GM18907 (cell line): ENCODE data around the gene SRD5A1.

Experiments
- ATAC-seq: cut with Tn5 transposase; IDR thresholded peaks from one replicate; pipeline ENCODE4 v1.9.1; 2021; ENCODE audit warnings: mild to moderate bottlenecking, moderate library complexity; ENCODE audit not compliant: unreplicated experiment

The SRD5A1 gene, protein sequence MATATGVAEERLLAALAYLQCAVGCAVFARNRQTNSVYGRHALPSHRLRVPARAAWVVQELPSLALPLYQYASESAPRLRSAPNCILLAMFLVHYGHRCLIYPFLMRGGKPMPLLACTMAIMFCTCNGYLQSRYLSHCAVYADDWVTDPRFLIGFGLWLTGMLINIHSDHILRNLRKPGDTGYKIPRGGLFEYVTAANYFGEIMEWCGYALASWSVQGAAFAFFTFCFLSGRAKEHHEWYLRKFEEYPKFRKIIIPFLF

DNA sequence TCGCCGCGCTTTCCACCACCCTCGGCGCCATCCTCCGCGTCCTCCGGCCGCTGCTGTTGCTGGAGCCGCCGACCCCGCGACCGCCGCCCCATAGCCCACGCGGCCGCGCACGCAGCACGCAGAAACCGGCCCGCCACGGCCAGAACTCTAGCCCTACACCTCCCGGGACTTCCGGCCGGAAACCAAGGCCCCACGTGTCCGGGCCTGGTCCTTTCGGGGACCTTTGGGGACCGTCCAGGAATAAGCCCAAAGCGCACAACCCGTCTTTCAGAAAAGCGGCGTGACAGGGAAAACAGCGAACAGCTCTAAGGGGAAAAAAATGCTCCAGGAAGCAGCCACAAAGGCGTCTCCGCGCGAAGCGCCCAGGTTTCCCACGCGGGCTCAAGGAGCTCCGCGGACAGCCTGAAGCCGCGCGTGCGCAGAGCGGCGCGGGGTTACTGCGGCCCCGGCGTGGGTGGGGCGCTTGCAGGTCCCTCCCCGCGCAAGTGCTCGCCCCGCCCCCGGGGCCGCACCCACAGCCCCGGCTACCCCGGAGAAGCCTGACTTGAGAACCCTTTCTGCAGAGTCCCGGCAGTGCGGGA, at the start of gene SRD5A1, which contains the start of gene NSUN2:
Gene SRD5A1, plus strand, starts transcription at position 553 of the 581 bp plus-strand sequence. CDS start 137 bp downstream, outside the sequence.
Gene NSUN2, minus strand, starts transcription at position 157 of the 581 bp plus-strand sequence. Its CDS starts 65 bp downstream, at position 92.
- ATAC-seq, result peak; percentile 92

DNA sequence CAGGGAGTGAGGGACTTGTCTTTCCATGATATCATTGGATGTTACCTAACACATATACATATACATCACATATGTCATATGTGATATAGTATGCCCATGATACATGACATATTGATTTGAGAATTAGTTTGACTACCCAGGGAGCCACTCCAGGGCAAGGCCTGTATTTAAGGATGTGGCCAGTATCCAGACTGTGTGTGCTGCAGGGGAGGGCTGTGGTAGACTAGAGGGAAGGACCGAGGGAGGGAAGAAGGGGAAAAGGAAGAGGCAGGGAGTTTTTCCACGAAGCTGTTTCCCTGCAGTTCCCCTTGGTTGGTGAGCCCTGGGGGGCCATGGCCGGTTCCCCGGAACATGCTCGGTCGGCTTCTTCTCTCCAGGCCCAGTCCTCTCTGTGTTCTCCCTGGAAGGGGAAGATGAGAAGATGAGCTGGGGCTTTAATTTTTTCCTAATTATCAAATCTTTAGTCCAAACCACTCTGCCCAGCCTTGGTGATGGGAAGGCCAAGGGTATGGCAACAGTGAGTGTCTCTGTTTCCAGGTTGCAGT, 49.1 kb upstream of the SRD5A1 start:
- ATAC-seq, result no peak

DNA sequence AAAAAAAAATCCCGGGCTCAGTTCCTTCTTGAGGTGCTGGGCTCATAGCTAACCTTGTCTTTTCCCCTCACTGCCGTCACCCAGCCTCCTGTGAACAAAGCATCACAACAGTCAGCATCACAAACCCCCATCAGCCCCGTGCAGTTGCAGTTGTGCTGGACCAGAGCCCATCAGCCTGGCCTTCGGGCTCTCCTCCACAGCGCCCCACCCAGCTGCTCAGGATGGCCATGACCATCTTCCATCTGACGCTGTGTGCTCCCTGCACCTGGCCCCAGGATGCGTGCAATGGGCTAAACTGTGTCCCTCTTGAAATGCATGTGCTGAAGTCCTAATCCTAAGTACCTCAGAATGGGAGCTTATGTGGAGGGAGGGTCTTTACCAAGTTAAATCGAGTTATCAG, 48.5 kb upstream of the SRD5A1 start:
- no peak for ATAC-seq

DNA sequence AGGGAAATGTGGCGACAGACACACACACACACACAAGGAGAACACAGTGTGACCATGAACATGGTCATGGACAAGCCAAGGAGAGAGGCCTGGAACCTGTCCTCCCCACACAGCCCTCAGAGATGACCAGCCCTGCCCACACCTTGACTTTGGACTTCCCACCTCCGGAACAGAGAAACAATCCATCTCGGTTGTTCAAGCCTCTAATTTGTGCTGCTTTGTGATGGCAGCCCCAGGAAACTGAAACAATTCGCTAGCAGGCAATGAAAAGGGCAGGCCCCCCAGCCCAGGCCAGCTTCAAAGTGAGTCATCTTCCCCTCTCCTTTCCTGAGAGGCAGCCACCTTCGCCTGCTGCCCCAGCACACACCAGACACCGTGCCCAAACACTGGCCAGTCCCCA, 48.1 kb upstream of the SRD5A1 start:
- ATAC-seq, result no peak

DNA sequence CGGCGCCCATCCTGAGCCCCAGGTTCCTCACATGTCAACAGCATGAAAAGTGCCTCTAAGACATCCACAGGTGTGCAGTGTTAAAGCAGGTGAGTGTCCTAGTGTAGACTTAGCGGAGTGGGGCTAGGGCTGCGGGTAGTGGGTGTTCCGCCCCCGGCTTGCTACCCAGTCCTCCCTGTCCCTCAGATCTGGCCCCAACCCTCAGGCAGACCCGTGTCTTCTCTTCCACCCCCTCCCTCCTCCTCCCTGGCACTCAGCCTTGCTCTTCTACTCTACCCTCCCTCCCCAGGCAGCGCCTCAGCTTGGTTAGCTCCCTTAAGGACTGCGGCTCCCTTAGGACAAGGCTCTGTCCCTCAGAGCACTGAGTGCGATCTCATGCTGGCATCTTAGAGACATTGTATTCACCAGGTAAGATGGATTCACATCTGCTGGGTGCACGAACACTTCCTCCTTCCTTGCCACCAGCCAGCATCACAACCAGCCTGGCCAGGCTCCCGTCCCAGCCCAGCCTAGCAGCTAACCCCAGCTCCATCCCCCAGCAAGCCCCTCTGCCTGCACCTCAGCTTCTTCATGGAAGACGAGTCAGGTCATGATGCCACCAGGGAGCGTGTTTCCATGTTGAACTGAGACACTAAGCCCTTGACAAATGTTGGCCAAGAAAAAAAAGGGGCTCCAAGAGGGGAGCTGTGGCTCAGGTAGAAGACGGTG, 47.1 kb upstream of the SRD5A1 start:
- ATAC-seq, result no peak

DNA sequence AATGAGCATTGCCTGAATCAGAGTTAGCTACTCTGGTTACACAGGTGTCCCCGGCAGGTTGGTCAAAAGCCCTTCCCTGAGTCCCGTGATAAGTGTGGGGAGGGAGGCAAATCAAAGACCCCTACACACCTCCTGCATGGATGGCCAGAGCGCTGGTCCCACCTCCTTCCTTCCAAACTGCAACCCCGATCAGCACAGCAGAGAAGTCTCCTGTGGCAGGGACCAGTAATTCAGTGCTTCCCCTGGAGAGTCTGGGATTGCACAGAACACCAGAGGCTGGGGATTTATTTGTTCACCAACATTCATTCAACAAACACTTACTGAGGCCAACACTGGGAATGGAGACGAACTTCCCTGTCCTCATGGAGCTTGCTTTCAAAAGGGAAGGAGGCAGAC, 46.6 kb upstream of the SRD5A1 start:
- ATAC-seq, result no peak

DNA sequence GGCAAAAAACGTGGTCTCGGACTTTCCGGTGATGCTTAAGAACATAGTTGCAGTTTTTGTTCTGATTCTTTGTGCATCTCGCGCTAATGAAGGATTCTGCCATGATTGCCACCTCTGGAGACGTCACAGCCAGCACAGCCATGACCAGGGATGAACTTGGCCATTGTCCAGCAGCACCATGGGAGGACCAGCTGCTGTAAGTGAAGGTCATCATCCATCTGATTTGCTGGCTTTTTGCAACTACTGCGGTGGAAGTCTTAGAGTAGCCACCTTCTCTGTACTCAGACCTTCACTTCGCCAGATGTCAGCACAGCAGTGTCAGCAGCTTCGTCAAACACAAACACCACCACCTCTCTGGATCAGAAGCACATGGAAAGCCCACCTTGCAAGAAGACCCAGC, 46.1 kb upstream of the SRD5A1 start:
- ATAC-seq, result no peak

DNA sequence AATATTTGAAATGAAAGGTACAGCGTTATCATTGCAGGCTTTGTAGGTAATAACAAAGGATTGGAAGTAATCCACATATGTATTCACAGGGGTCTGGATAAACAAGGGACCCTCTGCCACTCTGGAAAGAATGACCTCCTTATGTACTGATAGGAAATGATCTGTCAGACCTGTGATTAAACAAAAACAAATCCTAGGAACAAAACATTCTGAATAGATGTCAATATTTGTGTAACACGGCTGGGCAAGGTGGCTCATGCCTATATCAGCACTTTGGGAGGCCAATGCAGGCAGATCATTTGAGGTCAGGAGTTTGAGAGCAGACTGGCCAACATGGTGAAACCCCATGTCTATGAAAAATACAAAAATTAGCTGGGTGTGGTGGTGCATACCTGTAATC, 42.7 kb upstream of the SRD5A1 start:
- no peak for ATAC-seq

DNA sequence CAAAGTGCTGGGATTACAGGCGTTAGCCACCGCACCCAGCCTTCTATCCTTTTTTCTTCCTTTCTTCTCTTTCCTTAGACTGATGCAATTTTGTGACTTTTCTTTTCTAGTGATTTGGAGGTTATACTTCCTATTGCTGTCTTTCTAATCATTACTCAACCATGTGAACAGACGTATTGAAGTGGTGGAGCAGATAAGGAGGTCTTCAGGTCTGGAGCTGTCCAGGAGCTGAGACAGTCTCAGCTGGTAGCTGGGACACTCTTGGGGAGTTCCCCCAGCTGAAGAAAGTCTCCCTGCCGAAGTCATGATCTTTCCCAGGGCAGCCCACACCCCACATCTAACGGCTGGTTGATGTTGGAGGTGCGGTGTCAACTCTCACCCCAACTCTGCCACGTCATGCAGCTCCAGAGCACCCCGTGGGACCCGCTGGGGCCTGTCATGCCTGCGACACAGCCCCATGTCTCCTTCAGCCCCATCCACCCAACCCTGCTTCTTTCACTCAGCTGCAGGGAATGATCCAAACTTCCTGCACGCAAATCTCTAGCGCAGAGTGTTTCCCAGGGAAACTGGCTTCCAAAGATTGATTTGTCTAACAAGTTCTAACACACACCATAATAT, 41.5 kb upstream of the SRD5A1 start:
- ATAC-seq, result no peak

DNA sequence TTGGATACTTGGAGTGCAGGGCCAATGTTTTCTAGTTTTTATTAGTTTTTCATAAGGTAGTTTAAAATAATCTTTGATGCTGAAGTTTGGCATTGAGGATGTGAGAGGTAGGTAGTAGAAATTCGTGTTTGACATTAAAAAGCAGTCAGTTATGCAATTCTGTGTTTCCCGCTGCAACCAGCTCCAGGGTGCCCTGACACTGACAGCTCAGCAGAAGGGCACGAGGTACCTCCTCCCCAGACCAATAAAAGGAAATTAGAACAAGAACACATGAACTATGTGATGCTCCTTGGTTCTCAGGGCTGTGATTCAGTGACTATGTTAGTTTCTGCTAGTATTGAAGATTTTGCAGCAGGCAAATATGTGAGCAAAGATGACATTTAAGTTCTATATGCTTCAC, 40.6 kb upstream of the SRD5A1 start:
- no peak for ATAC-seq

DNA sequence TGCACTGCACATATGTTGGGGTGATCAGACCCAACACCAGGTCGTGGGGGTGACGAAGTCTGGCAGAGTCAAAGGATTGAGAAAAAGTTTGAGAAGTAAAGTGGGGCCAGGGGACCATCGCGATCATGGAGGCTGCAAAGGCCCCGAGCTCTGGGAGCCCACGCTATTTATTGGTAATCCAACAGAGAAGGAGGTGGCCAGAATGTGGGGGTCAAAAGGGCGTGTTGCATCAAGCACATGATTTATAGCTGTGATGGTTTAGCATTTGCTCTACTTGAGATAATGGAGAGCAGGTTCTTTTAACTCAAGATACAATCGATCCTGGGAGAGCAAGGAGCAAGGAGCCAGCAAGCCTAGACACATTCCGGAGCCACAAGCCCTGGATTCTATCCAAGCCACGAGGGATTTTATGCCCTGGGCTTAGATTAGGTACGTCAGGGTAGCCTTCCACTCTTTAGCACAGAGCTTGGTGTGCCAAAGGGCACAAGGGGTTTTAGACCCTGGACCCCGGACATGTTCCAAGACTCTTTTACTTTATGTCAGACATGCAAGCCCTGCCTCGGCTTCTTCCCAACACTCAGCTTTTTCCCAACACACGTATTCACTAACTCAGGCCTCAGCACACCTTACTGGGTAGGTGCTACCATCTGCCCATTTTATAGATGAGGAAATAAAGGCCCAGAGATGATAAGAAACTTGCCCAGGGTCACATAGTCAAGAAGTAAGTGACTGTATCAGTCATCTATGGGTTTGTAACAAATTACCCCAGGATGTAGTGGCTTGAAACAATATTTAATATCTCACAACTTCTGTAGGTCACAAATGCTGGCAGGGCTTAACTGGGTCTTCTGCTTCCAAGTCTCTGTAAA, 39.9 kb upstream of the SRD5A1 start:
- ATAC-seq, result no peak

DNA sequence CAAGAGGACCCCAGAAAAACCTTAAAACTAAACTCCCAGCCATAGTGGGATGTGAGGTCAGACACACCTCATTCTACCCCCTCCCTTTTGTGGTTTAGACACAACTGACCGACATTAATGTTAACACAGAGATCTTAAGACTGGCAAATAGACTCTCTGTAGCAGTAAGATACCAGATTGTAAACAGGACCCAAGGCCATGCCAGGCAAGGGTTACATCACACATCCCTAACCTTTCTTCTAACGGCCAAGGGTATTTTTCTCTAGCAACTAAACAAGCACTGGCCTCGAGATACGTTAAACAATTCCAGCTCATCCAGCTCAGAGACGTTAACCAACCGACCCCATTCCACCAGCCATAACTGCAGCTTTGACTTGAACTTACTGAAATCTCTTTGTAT, 39.2 kb upstream of the SRD5A1 start:
- no peak for ATAC-seq

DNA sequence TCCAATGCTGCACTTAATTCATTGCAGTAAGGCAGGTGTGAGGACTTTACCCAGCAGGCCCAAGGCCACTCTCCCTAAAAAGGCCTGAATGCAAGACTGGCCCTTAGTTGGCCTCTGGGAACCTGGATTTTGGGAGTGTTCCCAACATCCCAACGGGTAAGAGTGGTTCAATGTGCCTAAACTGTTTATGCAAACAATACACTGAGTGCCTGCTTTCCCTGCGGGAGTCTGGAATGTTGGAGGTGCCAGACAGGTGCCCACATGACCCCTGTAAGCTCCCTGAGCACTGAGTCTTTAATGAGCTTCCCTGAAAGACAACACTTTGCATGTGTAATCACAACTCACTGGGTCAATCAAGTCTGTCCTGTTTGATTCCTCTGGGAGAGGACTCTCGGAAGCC, 37.8 kb upstream of the SRD5A1 start:
- no peak for ATAC-seq

DNA sequence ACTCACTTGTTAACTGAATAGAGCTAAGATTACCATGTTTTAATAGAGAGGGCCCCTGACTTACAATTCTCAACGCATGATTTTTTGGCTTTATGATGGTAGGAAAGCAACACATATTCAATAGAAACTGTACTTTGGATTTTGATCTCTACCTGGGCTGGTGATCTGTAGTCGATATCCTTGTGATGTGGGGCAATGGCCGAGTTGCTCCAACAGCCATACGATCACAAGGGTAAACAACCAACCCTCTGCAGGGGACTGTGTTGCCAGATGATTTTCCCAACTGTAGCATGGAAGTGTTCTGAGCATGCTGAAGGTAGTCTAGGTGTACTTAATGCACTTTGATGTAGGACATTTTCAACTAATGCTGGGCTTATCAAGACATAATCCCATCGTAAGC, 36.9 kb upstream of the SRD5A1 start:
- no peak for ATAC-seq

DNA sequence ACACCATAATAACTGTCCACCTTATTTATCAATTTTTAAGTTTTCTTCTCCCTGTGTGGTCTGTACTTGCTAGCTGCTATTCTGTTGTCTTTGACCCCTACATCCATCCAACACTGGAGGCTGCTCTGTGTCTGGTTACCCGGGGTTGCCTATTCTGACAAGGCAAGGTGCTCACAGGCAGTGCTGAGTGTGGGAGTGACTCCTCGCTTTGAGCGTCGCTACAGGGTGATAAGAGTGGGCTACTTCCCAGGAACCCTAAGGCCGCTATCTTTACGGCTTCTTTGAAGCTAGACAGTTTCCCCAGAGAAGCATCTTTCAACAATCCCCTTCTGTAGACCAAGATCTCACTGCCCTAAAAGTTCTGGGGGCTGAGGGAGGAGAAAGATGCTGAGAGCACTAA, 35.7 kb upstream of the SRD5A1 start:
- ATAC-seq, result no peak

DNA sequence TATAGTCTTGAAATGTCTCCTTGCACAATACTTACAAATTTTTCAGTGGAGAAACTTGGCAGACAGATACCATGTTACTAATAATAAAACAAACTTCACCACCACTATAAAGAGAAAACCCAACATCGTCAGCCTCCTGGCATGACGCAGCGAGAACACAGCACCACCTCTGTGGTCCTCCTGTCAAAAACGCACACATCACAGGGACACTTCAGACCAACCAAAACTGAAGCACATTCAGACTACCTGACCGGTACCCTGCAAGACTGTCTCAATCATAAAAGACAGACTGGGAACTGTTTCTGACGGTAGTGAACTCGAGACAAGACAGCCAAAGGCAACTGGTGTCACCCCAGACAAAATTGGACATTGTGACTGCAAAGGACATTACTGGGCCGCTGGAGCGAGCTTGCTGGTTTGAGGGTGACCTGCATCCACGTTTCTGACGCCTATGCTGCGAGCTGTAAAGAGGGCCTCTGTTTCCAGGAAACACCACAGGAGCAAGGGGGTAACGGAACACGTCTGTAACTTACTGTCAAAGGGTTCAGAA, 34.8 kb upstream of the SRD5A1 start:
- no peak for ATAC-seq

DNA sequence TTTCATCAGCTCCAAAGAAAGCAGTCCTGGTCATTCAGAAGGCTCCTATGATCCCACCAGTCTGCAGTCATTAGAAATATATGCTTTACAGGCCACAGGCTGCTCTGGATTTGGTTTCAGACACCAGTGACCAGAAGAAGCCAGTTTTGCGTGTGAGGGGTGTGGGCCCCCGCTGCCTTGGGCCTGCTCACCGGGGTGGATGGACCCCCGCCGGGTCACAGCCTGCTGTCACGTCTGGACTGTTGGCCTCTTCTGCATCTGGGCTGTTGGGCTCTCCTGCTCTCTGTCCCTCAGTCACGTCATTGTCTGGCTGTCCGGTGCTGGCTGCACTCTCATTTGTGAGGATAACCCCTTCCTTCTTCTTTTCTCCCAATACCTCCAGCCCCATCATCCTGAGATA, 33.5 kb upstream of the SRD5A1 start:
- no peak for ATAC-seq

DNA sequence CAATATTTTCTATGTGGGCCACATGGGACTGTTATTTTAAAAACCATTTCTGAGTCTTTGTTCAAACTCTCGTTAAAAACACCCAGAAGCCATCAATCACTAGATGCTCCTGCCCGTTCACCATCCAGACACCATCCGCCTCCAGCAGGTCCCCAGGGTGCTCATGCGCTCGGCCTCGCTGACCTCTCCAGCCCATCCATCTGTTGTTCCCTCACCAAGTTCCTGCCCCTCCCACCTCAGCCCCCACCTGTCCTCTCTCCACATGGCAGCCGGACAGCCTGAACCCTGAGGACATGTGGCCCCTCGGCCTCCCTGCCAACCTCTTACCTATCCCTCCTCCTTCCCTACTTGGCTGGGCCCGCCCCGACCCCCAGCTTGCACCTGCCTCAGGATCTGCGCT, 32.0 kb upstream of the SRD5A1 start:
- ATAC-seq, result no peak

DNA sequence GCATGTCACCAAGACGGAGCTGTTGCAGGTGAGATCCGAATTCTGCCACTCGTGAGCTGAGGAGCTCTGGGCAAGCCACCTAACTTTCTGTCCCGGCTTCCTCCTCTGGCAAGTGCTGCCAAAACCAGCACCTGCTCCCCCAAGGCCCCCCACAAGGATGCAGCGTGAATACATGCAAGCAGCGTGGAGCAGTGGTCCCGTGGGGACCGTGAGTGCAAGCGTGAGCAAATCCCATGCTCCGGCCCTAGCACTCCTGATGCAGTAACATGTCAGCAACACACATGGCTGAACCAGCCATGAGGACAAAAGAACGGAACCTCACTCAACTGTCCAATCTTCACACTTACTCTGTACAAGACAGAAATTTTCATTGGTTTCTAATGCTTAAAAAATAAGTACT, 31.4 kb upstream of the SRD5A1 start:
- ATAC-seq, result no peak

DNA sequence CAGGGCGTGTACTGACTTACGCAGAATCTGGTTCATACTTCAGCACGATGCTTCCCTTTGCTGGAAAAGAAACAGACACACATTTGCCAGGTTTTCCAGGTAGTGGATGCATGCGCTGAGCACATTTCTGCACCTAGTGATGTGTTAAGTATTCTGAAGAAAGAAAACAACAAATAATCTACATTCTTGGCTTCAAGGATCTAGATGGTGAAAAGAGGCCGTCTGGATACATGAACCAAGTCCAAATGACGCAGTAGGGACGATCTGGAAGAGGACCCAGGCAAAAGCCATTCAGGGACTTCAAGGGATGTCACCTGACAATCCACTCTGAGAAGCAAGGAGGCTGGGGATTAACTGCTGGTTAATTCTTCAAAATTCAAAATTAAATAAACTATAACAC, 30.8 kb upstream of the SRD5A1 start:
- ATAC-seq, result no peak
